Panc1 (cell line): ENCODE data around the gene GLG1. TPM values are rescaled to one million over a fixed set of nuclear protein-coding genes. Genes with fewer than 3 reads are reported as not detected.

Source experiments
- ATAC-seq: fragments of 200-7000 bp; cut with Tn5 transposase; 2 replicates; pipeline ENCODE4 v1.9.1; 2020; ENCODE audit warnings: mild to moderate bottlenecking, moderate library complexity
- BruUV-seq: library from RNA; stranded (reverse); fragments of 400-500 nt; replicated peaks from 2 replicates; lab custom pipeline; 2021; lab: Mats Ljungman, UMichigan
- CTCF ChIA-PET: fragments of 300-600 bp; sonication (Branson Sonifier 250); formaldehyde crosslinking; loops from one replicate; lab custom pipeline; 2022; ENCODE audit warnings: antibody characterized with exemption; lab: Charles Lee
- POLR2A ChIA-PET: fragments of 300-600 bp; sonication (Branson Sonifier 250); formaldehyde crosslinking; loops from one replicate; lab custom pipeline; 2022; ENCODE audit warnings: antibody characterized with exemption; lab: Charles Lee
- DNase-seq: peaks from one replicate; pipeline ENCODE4 v3.0.0-alpha.2; 2010; ENCODE audit warnings: low read depth, low spot score
- H3K27ac ChIP-seq: 2 replicates; pipeline ENCODE4 v1.5.1; 2011; ENCODE audit warnings: mild to moderate bottlenecking, low read length, inconsistent platforms
- H3K27me3 ChIP-seq: fragments of 200-500 bp; sonication (Bioruptor generic); 2 replicates; pipeline ENCODE4 v1.6.0; 2014; ENCODE audit warnings: low read length, inconsistent platforms; ENCODE audit not compliant: control insufficient read depth, insufficient read depth
- H3K36me3 ChIP-seq: fragments of 200-500 bp; sonication (Bioruptor generic); 2 replicates; pipeline ENCODE4 v1.5.1; 2014; ENCODE audit warnings: inconsistent platforms, mild to moderate bottlenecking, low read length, moderate library complexity; ENCODE audit not compliant: control insufficient read depth, insufficient read depth
- H3K4me1 ChIP-seq: 2 replicates; pipeline ENCODE4 v1.5.1; 2011; ENCODE audit warnings: inconsistent platforms, mild to moderate bottlenecking, low read length, moderate library complexity; ENCODE audit not compliant: control insufficient read depth, insufficient read depth
- H3K4me3 ChIP-seq, 2 experiments: 2 replicates each; pipeline ENCODE4 v1.5.1; 2011 to 2012; ENCODE audit warnings: low read depth in 2 of 2, low read length in 2 of 2, mild to moderate bottlenecking in 2 of 2, inconsistent platforms in 1 of 2, moderate library complexity in 1 of 2
- H3K9me3 ChIP-seq: fragments of 200-500 bp; sonication (Bioruptor generic); 2 replicates; pipeline ENCODE4 v1.5.1; 2014; ENCODE audit warnings: low read depth, mild to moderate bottlenecking, inconsistent platforms, low read length, moderate library complexity; ENCODE audit not compliant: control insufficient read depth, insufficient read depth
- CTCF ChIP-seq: fragments of 450-650 bp; IDR thresholded peaks from 2 replicates; pipeline ENCODE4 v1.5.1; 2017; ENCODE audit warnings: mild to moderate bottlenecking
- POLR2AphosphoS5 ChIP-seq: IDR thresholded peaks from 2 replicates; pipeline ENCODE4 v1.6.1; 2012; ENCODE audit warnings: mild to moderate bottlenecking, low read depth, low read length, moderate library complexity
- REST ChIP-seq, 2 experiments: IDR thresholded peaks; 2 replicates each; pipeline ENCODE4 v1.6.1; 2011 to 2012; ENCODE audit warnings: low read depth in 2 of 2, control low read depth in 1 of 2, low read length in 1 of 2, mild to moderate bottlenecking in 1 of 2, moderate library complexity in 1 of 2; ENCODE audit not compliant: insufficient read depth in 1 of 2
- SIN3A ChIP-seq: IDR thresholded peaks from 2 replicates; pipeline ENCODE4 v1.6.1; 2012; ENCODE audit warnings: low read depth, mild to moderate bottlenecking, low read length, moderate library complexity, borderline replicate concordance; ENCODE audit not compliant: insufficient read depth
- TCF7L2 ChIP-seq: IDR thresholded peaks from 2 replicates; pipeline ENCODE4 v1.6.1; 2011; ENCODE audit warnings: mild to moderate bottlenecking, low read depth, low read length, inconsistent platforms
- in situ Hi-C: cut with HindIII; loops from 2 replicates; pipeline ENCODE4 v1.10.0; 2016; ENCODE audit warnings: low sequenced_read_pairs, low pct_unique_long_range_greater_than_20kb
- intact Hi-C: fragments of 100-400 bp; cut with micrococcal nuclease; formaldehyde crosslinking; loops from one replicate; pipeline ENCODE4 v1.10.0; 2022; ENCODE audit not compliant: unreplicated experiment
- total RNA-seq: library from RNA; stranded (reverse); gene quantifications from one replicate; pipeline ENCODE4 v1.2.1, GENCODE V29; 2021; ENCODE audit not compliant: unreplicated experiment

GLG1 gene
- total RNA-seq, 1 experiment from 2014 or later, result 75.9 TPM

GRCh38 chr16:74611721-74612120 is 4.8 kb upstream of the GLG1 start:
- Histone ChIP-seq H3K4me3 (no peak overlapping the region), H3K27ac (no peak overlapping the region), H3K36me3 (no peaks in the 10 kb centered on the region; the same call in 1 of the 2 replicates), H3K4me1 (0 out of 2 replicates have a peak, but pooled peaks cover 6% of the 10 kb centered on the region), H3K27me3 (no peaks in the 10 kb centered on the region), H3K9me3 (no peaks in the 10 kb centered on the region)
- no TSS peak for BruUV-seq
- TF ChIP-seq POLR2AphosphoS5 (no peak), SIN3A (no peak), REST (IDR thresholded peaks at IDR 0.05; ENCODE audit: insufficient read depth in 1 of 2, low read depth in 2 of 2, low read length in 1 of 2) (no peak), TCF7L2 (no peak), CTCF (no peak)
- ChIA-PET POLR2A (interaction anchor here (0.5 to 0.7 kb wide), 2 partner anchors 43 to 72 kb away, joined by 6 to 11 read pairs; no protein-coding TSS in a partner anchor), CTCF (no interaction called here)
- DNase-seq (no peak), ATAC-seq (no peak)
- in situ Hi-C loops (no loop called here), intact Hi-C loops (no loop called here)

GRCh38 chr16:74608944-74609343 is 2.0 kb upstream of the GLG1 start:
- in situ Hi-C loops (no loop called here), intact Hi-C loops (no loop called here)
- Histone ChIP-seq H3K4me3 (no peak overlapping the region), H3K27ac (no peak overlapping the region), H3K27me3 (no peaks in the 10 kb centered on the region), H3K36me3 (peaks cover 4% of the 10 kb centered on the region; the same call in 1 of the 2 replicates), H3K9me3 (no peaks in the 10 kb centered on the region), H3K4me1 (peaks cover 8% of the 10 kb centered on the region; the same call in 1 of the 2 replicates)
- ATAC-seq, result no peak
- TF ChIP-seq REST (IDR thresholded peaks at IDR 0.05; ENCODE audit: insufficient read depth in 1 of 2, low read depth in 2 of 2, low read length in 1 of 2) (no peak), POLR2AphosphoS5 (no peak), TCF7L2 (no peak), SIN3A (no peak), CTCF (no peak)
- ChIA-PET POLR2A (no interaction called here), CTCF (no interaction called here)
- no TSS peak for BruUV-seq
- no peak for DNase-seq
